ENCODE results near the gene KXD1.
"Not testable (repeated sequence)": the region's sequence is repeated elsewhere in the genome, so short reads cannot be mapped to it uniquely, and the experiment has no call there.

The KXD1 gene

GRCh38 chr19:18587561-18587960, 29.9 kb downstream of the KXD1 start:
- DNase-seq = no peak

DNA sequence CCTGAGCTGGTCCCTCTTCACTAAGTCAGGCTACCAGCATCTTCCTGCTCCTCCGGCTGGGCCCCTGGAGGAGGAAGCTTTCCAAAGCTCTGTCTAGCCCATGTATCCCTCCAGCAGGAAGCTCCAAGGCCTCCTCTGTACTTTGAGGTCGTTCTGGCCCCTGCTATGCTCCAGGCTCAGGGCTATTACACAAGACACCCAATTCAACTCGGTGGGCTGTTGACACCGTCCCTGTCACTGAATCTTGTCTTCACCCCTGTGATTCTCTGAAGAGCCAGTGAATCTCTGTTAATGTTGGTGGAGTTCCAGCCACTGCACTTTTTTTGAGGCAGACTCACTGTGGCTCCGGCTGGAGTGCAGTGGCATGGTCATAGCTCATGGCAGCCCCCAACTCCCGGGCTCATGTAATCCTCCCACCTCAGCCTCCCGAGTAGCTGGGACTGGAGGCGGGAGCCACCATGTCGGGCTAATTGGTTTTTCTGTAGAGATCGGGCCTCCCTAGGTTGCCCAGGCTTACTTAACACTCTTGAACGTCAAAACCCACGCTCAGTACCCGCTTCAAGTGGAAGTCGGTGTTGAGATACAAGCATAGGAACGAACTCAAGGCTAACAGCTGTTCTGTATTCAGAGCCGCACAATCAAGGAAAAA, 30.4 kb downstream of the KXD1 start:
- no peak for DNase-seq

DNA sequence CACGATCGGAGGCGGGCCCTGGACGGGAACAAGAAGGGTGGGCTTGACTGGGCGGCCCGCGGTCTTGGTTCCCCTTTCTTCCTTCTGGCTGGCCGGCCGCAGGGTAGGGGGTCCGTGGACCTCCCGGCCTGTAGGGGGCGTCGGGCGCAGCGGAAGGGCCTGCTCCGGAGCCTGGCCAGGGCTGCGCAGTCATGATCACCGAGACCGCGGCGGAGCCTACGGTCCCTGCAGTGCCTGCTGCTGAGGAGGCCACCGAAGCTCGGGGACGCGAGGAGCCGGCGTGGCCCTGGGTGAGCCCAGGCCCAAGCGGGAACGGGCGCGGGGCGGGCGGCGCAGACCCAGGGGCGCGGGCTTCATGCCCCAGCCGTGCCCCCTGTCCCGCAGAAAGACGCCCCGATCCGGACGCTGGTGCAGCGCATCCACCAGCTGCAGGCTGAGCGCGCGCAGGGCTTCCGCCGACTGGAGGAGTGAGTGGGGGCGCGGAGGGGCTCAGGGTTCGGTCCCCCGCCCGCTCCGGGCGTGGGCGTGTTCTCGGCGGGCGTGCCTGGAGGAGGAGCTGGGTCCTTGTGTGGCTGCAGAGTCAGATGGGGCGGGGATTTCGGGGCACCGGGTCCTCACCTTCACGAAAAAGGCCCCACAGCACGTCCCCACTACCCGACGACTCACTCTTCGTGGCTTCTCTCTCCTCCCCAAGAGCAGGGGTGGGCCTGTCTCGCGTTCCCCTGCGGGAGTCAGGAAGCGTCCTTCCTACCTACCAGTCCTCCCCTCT, 31.1 kb downstream of the KXD1 start, which contains the start of gene REX1BD:
TSS of gene REX1BD (plus strand) at position 188 of the 769 bp plus-strand sequence. CDS start at position 192, 4 bp downstream.
- peak; percentile 61 for DNase-seq

DNA sequence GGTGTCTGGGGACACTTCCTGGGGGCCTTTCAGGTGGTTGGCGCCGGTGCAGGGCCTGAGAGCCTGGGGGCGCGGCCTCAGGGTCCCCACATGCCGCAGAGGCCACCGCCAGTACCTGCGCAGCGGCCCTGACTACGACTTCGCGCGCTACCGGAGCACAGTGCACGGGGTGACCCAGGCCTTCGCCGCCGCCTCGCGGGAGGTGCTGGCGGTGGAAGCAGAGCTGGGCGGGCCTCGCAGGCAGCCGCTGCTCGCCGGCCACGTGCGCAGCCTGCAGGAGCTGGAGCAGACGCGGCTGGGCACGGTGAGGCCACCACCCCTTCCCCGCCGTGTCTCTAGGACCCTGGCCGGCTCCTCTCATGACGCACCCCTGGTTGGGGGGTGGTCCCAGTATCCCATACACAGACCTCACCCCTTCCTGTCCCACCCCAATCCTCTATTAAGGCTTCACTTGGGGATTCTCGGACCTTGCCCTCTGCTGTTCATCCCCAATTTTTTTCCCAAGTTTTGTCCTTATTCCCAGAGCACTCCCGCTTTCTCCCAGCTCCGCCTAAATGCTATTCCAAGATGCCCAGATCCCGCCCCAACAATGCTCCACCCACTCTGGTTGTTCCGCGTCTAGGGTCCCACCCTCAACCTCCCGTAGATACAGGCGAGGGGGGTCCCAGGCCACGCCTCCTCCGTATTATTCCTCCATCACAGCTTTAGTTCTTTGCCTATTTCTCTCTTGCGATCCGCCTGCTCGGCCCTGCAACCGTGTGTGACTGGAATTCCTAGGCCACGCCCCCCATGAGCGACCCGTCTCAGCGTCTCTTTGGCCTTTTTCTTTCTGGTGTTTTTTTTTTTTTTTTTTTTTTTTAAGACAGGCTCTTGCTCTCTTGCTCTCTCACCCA, 32.0 kb downstream of the KXD1 start:
- peak; percentile 70 for DNase-seq

GRCh38 chr19:18590273-18591272, 32.9 kb downstream of the KXD1 start:
- peak; percentile 51 for DNase-seq

- no peak for DNase-seq
These were observed 34.2 kb downstream of the KXD1 start for GRCh38 chr19:18591735-18592385.

DNA sequence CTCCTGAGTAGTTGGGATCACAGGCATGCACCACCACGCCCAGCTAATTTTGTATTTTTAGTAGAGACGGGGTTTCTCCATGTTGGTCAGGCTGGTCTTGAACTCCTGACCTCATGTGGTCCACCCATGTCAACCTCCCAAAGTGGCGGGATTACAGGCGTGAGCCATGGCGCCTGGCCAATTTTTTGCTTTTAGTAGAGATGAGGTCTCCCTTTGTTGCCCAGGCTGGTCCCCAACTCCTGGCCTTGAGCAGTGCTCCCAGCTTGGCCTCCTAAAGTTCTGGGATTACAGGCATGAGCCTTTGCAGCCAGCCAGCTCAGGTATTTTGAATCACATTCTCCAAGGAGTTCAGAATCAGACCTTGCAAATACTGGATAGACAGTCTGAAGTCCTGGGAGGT, 35.1 kb downstream of the KXD1 start:
- DNase-seq = not testable (repeated sequence)

GRCh38 chr19:18593367-18594095, 35.9 kb downstream of the KXD1 start:
- no peak for DNase-seq

- no peak for DNase-seq
These were observed 36.6 kb downstream of the KXD1 start for GRCh38 chr19:18594096-18594823.

GRCh38 chr19:18594824-18595373, 37.2 kb downstream of the KXD1 start:
- DNase-seq = no peak

GRCh38 chr19:18595475-18595874, 37.8 kb downstream of the KXD1 start:
- DNase-seq = no peak

- no peak for DNase-seq
These were observed 39.1 kb downstream of the KXD1 start for GRCh38 chr19:18596752-18597157.

GRCh38 chr19:18597809-18598660, 40.4 kb downstream of the KXD1 start:
- no peak for DNase-seq

DNA sequence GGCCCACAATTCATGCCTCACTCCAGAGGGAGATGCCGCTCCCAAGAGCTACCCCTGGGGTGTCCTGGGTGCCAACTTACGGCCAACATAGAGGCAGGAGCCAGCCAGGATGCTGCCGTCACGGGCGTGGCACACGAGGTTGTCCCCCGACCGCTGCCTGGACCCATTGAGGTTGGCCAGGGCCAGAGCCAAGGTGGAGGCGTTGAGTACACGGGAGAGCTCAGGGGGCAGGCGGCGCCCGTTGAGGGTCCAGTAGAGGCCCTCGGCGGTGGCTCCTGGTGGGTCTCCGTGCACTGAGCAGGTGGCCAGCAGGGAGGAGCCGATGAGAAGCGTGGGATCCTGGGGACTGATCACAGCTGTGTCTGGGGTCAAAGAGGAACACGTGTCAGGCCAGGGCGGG, 41.8 kb downstream of the KXD1 start:
- DNase-seq = no peak

- not testable (repeated sequence) for DNase-seq
These were observed 43.2 kb downstream of the KXD1 start for GRCh38 chr19:18600692-18601397.

DNA sequence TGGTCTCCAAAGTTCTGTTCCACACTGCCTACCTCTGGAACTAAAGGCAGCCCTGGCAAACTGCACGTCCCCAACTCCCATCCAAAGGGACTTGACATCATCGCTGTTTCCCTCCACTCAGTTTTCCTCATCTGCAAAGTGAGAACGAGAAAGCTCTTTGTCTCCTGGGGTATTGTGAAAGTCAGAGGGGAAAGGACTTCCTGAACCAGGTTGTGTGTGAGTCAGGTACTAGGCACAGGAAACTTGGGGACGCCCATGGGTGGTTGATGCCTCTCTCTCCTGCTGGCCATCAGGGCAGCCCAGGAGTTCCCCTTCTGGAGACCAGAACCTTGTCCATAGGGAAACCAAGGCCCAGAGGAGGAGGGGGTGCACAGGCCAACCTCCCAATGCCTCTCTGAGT, 44.2 kb downstream of the KXD1 start:
- no peak for DNase-seq

- DNase-seq = no peak
These were observed 45.7 kb downstream of the KXD1 start for GRCh38 chr19:18603255-18603957.

Data from NCI-H446 treated with DMSO at 0.1 percent for 48 hours (cell line).